DND-41 (cell line): ENCODE results near the gene STON1.
"Not testable (repeated sequence)": the region's sequence is repeated elsewhere in the genome, so short reads cannot be mapped to it uniquely, and the experiment has no call there.

Experiments used
- ATAC-seq: fragments of 200-7000 bp; cut with Tn5 transposase; 3 replicates; pipeline ENCODE4 v1.9.1; 2021; ENCODE audit warnings: low read depth; ENCODE audit not compliant: insufficient read depth
- DNase-seq: peaks from one replicate; pipeline ENCODE4 v3.0.0-alpha.2; 2020
- H2AFZ ChIP-seq: 2 replicates; pipeline ENCODE4 v1.6.0; 2012; ENCODE audit warnings: low read depth, low read length
- H3K27ac ChIP-seq: 2 replicates; pipeline ENCODE4 v1.5.1; 2012; ENCODE audit warnings: low read length, inconsistent platforms
- H3K27me3 ChIP-seq: fragments of 200-600 bp; sonication (generic); 2 replicates; pipeline ENCODE4 v1.6.0; 2012; ENCODE audit warnings: low read length, mild to moderate bottlenecking, inconsistent platforms; ENCODE audit not compliant: insufficient read depth, poor library complexity
- H3K36me3 ChIP-seq: 2 replicates; pipeline ENCODE4 v1.5.1; 2012; ENCODE audit warnings: low read length, inconsistent platforms; ENCODE audit not compliant: insufficient read depth
- H3K4me1 ChIP-seq: 2 replicates; pipeline ENCODE4 v1.5.1; 2012; ENCODE audit warnings: mild to moderate bottlenecking, low read length; ENCODE audit not compliant: insufficient read depth
- H3K4me2 ChIP-seq: 2 replicates; pipeline ENCODE4 v1.6.0; 2012; ENCODE audit warnings: mild to moderate bottlenecking, moderate library complexity, low read length, inconsistent platforms; ENCODE audit not compliant: insufficient read depth
- H3K4me3 ChIP-seq, 2 experiments: fragments of 200-600 bp in 1 of 2; shearing (Covaris generic) in 1 of 2; 2 replicates each; pipeline ENCODE4 v1.5.1; 2012 to 2016; ENCODE audit warnings: inconsistent platforms in 2 of 2, low read length in 2 of 2, mild to moderate bottlenecking in 2 of 2, low read depth in 1 of 2, moderate library complexity in 1 of 2
- H3K79me2 ChIP-seq: 2 replicates; pipeline ENCODE4 v1.6.0; 2012; ENCODE audit warnings: low read length, inconsistent platforms; ENCODE audit not compliant: insufficient read depth
- H3K9ac ChIP-seq: 2 replicates; pipeline ENCODE4 v1.6.0; 2012; ENCODE audit warnings: low read depth, mild to moderate bottlenecking, inconsistent platforms, low read length, moderate library complexity
- H3K9me3 ChIP-seq: 2 replicates; pipeline ENCODE4 v1.5.1; 2012; ENCODE audit warnings: low read length, moderate library complexity, mild to moderate bottlenecking, inconsistent platforms; ENCODE audit not compliant: insufficient read depth, severe bottlenecking
- H4K20me1 ChIP-seq: 2 replicates; pipeline ENCODE4 v1.6.0; 2012; ENCODE audit warnings: low read length; ENCODE audit not compliant: insufficient read depth
- CTCF ChIP-seq: IDR thresholded peaks from 2 replicates; pipeline ENCODE4 v1.5.1; 2012; ENCODE audit warnings: borderline replicate concordance, low read length, moderate library complexity, mild to moderate bottlenecking; ENCODE audit not compliant: poor library complexity, severe bottlenecking; ENCODE audit errors: extremely low read depth
- EZH2 ChIP-seq: IDR thresholded peaks from 3 replicates; pipeline ENCODE4 v1.6.1; 2012; ENCODE audit warnings: borderline replicate concordance, low read depth, mild to moderate bottlenecking, moderate library complexity, low read length, inconsistent platforms; ENCODE audit not compliant: severe bottlenecking

Gene STON1

GRCh38 chr2:48519593-48519992 lies 10.4 kb upstream of the STON1 start:
- Histone ChIP-seq H3K9me3 (no peaks in the 10 kb centered on the region), H3K36me3 (peaks cover 32% of the 10 kb centered on the region), H4K20me1 (no peaks in the 10 kb centered on the region), H2AFZ (no peak overlapping the region), H3K4me2 (no peak overlapping the region), H3K4me1 (no peaks in the 10 kb centered on the region), H3K9ac (no peak overlapping the region), H3K79me2 (no peaks in the 10 kb centered on the region), H3K27me3 (no peaks in the 10 kb centered on the region), H3K4me3 (no peak overlapping the region), H3K27ac (no peak overlapping the region)
- no peak for TF ChIP-seq EZH2
- no peak for TF ChIP-seq CTCF
- no peak for ATAC-seq
- no peak for DNase-seq

- ATAC-seq, H3K27ac ChIP-seq: not testable (repeated sequence)
Measured at GRCh38 chr2:48524756-48525155, 5.2 kb upstream of the STON1 start.

GRCh38 chr2:48525269-48525943 lies 4.5 kb upstream of the STON1 start:
- TF ChIP-seq CTCF (no peak), EZH2 (no peak)

More at GRCh38 chr2:48524756-48525155, 5.2 kb upstream of the STON1 start:
- H3K4me1 ChIP-seq, H3K9me3 ChIP-seq, H3K4me2 ChIP-seq, H2AFZ ChIP-seq, H4K20me1 ChIP-seq, H3K79me2 ChIP-seq, H3K9ac ChIP-seq, H3K27me3 ChIP-seq, H3K4me3 ChIP-seq, DNase-seq, H3K36me3 ChIP-seq: not testable (repeated sequence)

GRCh38 chr2:48527226-48527885 lies 2.6 kb upstream of the STON1 start:
- peaks cover 19% of the 10 kb centered on the region for H3K4me1 ChIP-seq
- H3K27ac ChIP-seq, result no peak overlapping the region
- no peaks in the 10 kb centered on the region for H3K36me3 ChIP-seq
- no peak overlapping the region for H3K4me3 ChIP-seq
- H4K20me1 ChIP-seq, result no peaks in the 10 kb centered on the region
- no peak overlapping the region for H3K4me2 ChIP-seq
- H3K9me3 ChIP-seq, result no peaks in the 10 kb centered on the region
- H3K9ac ChIP-seq, result no peak overlapping the region
- no peaks in the 10 kb centered on the region for H3K27me3 ChIP-seq
- H3K79me2 ChIP-seq, result no peaks in the 10 kb centered on the region
- ATAC-seq (no peak), DNase-seq (no peak)
- no peak overlapping the region for H2AFZ ChIP-seq
- TF ChIP-seq EZH2, result no peak
- no peak for TF ChIP-seq CTCF

More at GRCh38 chr2:48525269-48525943, 4.5 kb upstream of the STON1 start:
- H2AFZ ChIP-seq, result no peak overlapping the region
- H3K9me3 ChIP-seq, result no peaks in the 10 kb centered on the region
- ATAC-seq (no peak), DNase-seq (no peak)
- no peak overlapping the region for H3K4me2 ChIP-seq
- no peaks in the 10 kb centered on the region for H4K20me1 ChIP-seq
- no peaks in the 10 kb centered on the region for H3K27me3 ChIP-seq
- no peak overlapping the region for H3K4me3 ChIP-seq
- no peak overlapping the region for H3K9ac ChIP-seq
- H3K79me2 ChIP-seq, result no peaks in the 10 kb centered on the region
- H3K27ac ChIP-seq, result no peak overlapping the region
- H3K36me3 ChIP-seq, result peaks cover 4% of the 10 kb centered on the region; the same call in 1 of the 2 replicates
- peaks cover 12% of the 10 kb centered on the region for H3K4me1 ChIP-seq
